Gastrocnemius medialis (tissue), 4 donors: ENCODE data around the gene NACAD. TPM values are rescaled to one million over a fixed set of nuclear protein-coding genes. Genes with fewer than 3 reads are reported as not detected.

Experiments used
- ATAC-seq, 2 donors: fragments of 150-250 bp; one replicate each; pipeline ENCODE4 v1.9.1; 2016
- DNase-seq, 2 donors: peaks; one replicate each; pipeline ENCODE4 v3.0.0-alpha.2; 2019
- H3K27ac ChIP-seq, 4 donors: fragments of 200-600 bp; sonication (generic); 1 replicate in 1 of 4; 2 replicates in 3 of 4; pipeline ENCODE4 v1.5.1; 2016 to 2018; ENCODE audit warnings: mild to moderate bottlenecking in 2 of 4, moderate library complexity in 1 of 4
- H3K27me3 ChIP-seq, 3 donors: fragments of 200-600 bp; sonication (generic) in 2 of 3; 1 replicate in 1 of 3; 2 replicates in 2 of 3; pipeline versions ENCODE4 v1.5.1 to v1.6.0; 2016 to 2019; ENCODE audit warnings: mild to moderate bottlenecking in 1 of 3, moderate library complexity in 1 of 3
- H3K36me3 ChIP-seq, 2 donors: fragments of 200-600 bp; sonication (generic) in 1 of 2; one replicate each; pipeline ENCODE4 v1.5.1; 2017 to 2018
- H3K4me1 ChIP-seq, 2 donors: fragments of 200-600 bp; sonication (generic) in 1 of 2; one replicate each; pipeline ENCODE4 v1.5.1; 2016 to 2017; ENCODE audit warnings: mild to moderate bottlenecking in 2 of 2
- H3K4me3 ChIP-seq, 4 donors: fragments of 200-600 bp; sonication (generic) in 3 of 4; 1 replicate in 1 of 4; 2 replicates in 3 of 4; pipeline ENCODE4 v1.5.1; 2016 to 2019; ENCODE audit warnings: mild to moderate bottlenecking in 2 of 4
- H3K9me3 ChIP-seq, 3 donors: fragments of 200-600 bp; sonication (generic) in 2 of 3; 1 replicate in 1 of 3; 2 replicates in 2 of 3; pipeline ENCODE4 v1.5.1; 2016 to 2019
- POLR2A ChIP-seq, 2 donors: fragments of 450-650 bp; IDR thresholded peaks; one replicate each; pipeline ENCODE4 v1.6.1; 2017; ENCODE audit warnings: antibody characterized with exemption in 2 of 2, mild to moderate bottlenecking in 2 of 2, moderate library complexity in 2 of 2
- in situ Hi-C, 4 donors: fragments of 200-750 bp; cut with MboI; loops; one replicate each; pipeline versions ENCODE4 v1.15.0 to v1.8.0; 2017; ENCODE audit warnings: low sequenced_read_pairs in 4 of 4
- intact Hi-C: fragments of 100-400 bp; cut with DNase I; formaldehyde crosslinking; loops from one replicate; pipeline ENCODE4 v1.15.1; 2023; ENCODE audit warnings: low total_unique reads
- total RNA-seq, 4 donors: library from RNA; depleted of rRNA; stranded (reverse); fragments of >200 nt; gene quantifications; one replicate each; pipeline versions ENCODE4 v1.1.0 to v1.2.3, GENCODE V29; 2016
- TF ChIP-seq, protein P1 (sequence below), 5 experiments: fragments of 450-650 bp in 3 of 5; fragments of 200-600 bp in 2 of 5; sonication (generic) in 2 of 5; IDR thresholded peaks in 4 of 5; conservative IDR thresholded peaks in 1 of 5; 1 replicate in 4 of 5; 2 replicates in 1 of 5; pipeline ENCODE4 v1.5.1; 2016 to 2019; ENCODE audit warnings: antibody characterized with exemption in 5 of 5, mild to moderate bottlenecking in 3 of 5, moderate library complexity in 3 of 5

The NACAD gene
- total RNA-seq, 4 donors from 2014 or later, result 0.46 to 1.5 (median 1.1) TPM

DNA sequence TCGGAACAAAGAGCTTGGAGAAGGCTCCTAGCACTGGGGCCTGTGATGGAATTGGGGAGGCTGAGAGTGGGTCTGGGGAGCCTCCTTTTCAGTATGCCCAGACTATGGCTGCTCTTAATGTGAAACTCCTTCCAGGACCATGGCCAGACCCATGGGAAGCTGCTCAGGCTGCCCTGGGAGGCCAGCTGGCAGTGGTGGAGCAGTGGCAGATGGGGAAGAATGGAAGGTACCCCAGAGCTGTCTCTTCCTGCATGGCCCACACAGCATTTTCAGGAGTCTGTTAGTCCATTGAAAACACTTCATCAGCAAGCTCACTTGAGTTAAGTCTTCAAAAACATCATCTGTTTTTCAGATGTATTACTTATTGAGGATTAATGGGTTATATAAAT is 18.5 kb downstream of the NACAD start:
- intact Hi-C loops, result no loop called here
- in situ Hi-C loops, result no loop called here
- H3K9me3 ChIP-seq, result no peaks in the 10 kb centered on the region
- TF ChIP-seq, protein P1, sequence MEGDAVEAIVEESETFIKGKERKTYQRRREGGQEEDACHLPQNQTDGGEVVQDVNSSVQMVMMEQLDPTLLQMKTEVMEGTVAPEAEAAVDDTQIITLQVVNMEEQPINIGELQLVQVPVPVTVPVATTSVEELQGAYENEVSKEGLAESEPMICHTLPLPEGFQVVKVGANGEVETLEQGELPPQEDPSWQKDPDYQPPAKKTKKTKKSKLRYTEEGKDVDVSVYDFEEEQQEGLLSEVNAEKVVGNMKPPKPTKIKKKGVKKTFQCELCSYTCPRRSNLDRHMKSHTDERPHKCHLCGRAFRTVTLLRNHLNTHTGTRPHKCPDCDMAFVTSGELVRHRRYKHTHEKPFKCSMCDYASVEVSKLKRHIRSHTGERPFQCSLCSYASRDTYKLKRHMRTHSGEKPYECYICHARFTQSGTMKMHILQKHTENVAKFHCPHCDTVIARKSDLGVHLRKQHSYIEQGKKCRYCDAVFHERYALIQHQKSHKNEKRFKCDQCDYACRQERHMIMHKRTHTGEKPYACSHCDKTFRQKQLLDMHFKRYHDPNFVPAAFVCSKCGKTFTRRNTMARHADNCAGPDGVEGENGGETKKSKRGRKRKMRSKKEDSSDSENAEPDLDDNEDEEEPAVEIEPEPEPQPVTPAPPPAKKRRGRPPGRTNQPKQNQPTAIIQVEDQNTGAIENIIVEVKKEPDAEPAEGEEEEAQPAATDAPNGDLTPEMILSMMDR (IDR thresholded peaks at IDR 0.05 in 4 of 5, conservative IDR thresholded peaks at IDR 0.05 in 1 of 5), result no peak
- no peak for TF ChIP-seq POLR2A (IDR thresholded peaks at IDR 0.05)
- no peaks in the 10 kb centered on the region for H3K27me3 ChIP-seq
- H3K36me3 ChIP-seq, result peaks cover 0 to 71% of the 10 kb centered on the region in 2 donors
- DNase-seq (no peak), ATAC-seq (no peak)
- no peaks in the 10 kb centered on the region for H3K4me1 ChIP-seq
- H3K4me3 ChIP-seq, result no peak overlapping the region
- H3K27ac ChIP-seq, result no peak overlapping the region

DNA sequence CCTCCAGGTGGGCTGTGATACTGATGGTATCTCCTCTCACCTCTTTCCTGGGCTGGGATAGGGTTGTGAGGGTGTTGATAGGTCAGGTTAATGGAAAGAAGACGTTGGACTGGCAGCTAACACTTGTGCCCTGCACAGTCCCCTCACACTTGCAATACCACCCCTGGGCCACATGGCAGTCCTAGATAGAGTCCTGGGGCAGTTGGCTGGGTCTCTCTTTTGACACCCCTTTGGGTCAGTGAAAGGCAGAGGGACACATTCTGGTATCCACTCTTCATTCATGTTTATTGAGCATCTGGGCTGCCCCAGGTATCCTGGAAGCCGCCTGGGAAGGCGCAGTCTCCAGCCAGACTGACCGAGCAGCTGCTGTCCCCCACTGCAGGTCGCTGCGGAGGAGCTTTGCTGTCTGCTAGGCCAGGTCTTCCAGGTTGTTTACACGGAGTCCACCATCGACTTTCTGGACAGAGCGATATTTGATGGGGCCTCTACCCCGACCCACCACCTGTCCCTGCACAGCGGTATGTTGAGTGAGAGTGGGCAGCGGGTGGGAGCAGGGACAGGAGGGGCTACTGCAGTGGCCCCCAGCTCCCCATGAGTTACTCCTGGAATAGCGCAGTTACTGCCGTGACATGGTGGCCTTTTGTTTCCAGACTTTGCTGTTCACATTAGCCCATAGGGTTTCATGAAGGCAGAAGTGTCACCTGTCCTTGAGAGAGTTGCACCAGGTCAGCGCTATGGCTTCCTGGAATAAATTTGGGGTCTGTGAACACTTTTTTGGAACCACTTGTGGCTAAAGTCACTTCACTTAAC is 19.1 kb downstream of the NACAD start:
- no peak overlapping the region for H3K27ac ChIP-seq
- intact Hi-C loops (no loop called here), in situ Hi-C loops (no loop called here)
- TF ChIP-seq, protein P1 (IDR thresholded peaks at IDR 0.05 in 4 of 5, conservative IDR thresholded peaks at IDR 0.05 in 1 of 5), result no peak
- TF ChIP-seq POLR2A (IDR thresholded peaks at IDR 0.05), result no peak
- peaks cover 0 to 69% of the 10 kb centered on the region in 2 donors for H3K36me3 ChIP-seq
- no peaks in the 10 kb centered on the region for H3K9me3 ChIP-seq
- no peak overlapping the region for H3K4me3 ChIP-seq
- no peaks in the 10 kb centered on the region for H3K27me3 ChIP-seq
- DNase-seq (no peak), ATAC-seq (no peak)
- no peaks in the 10 kb centered on the region for H3K4me1 ChIP-seq

DNA sequence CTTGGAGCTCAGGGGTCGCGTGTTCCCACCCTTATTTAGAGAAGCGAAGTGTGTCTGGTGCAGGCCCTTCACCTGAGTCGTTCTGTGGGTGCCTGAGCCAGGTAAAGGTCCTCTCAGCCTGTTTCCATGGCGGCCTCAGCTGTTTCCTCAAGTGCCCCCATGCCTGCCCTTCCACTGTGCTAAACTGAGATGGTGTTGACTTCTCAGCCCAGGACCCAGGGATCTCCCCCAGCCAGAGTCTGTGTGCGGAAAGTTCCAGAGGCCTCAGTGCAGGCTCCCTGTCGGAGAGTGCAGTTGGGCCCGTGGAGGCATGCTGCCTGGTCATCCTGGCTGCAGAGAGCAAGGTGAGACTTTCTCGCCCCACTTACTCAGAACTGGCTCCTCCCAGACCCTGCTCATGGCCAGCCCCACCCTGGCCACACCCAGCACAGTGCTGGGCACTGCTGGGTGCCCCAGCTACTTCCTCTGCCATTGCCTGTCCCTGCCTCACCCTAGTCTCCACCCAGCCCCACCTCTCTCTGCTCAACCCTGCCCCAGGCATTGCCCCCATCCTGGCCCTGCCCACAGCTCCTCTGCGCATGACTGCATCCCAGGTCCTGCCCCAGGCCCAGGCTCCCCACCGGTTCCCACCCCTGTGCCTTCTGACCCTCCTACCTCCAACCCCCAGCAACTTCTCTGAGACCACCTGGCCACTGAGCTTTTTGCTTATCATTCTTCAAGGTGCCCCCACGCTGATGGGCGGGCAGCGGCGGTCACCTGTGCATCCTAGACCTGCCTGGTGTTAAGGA is 20.3 kb downstream of the NACAD start:
- Histone ChIP-seq H3K27ac (no peak overlapping the region), H3K9me3 (no peaks in the 10 kb centered on the region), H3K36me3 (peaks cover 0 to 67% of the 10 kb centered on the region in 2 donors), H3K4me3 (no peak overlapping the region), H3K4me1 (no peaks in the 10 kb centered on the region), H3K27me3 (no peaks in the 10 kb centered on the region)
- ATAC-seq, result no peak
- no peak for DNase-seq
- in situ Hi-C loops (no loop called here), intact Hi-C loops (no loop called here)
- no peak for TF ChIP-seq POLR2A (IDR thresholded peaks at IDR 0.05)
- TF ChIP-seq, protein P1 (IDR thresholded peaks at IDR 0.05 in 4 of 5, conservative IDR thresholded peaks at IDR 0.05 in 1 of 5), result no peak

DNA sequence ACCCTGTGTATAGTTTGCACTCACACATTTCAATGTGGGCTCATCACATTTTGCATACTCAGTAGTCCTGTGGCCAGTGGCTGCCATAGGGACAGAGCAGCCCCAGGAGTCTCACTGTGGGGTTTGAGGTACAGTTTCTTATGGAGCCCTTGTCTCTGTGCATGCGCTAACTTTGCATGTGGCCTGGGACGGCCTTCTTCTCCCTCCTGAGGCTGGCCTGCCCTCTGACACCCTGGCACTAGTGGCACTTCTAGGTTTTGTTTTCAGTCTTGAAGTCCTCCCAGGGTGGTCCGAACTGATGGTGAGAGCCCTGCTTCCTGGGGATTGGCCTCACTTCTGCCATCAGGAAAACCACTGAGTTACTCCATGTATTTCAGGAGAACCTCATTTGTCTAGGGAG is 21.2 kb downstream of the NACAD start:
- intact Hi-C loops, result no loop called here

More for the DNA sequence above, 21.2 kb downstream of the NACAD start:
- no peaks in the 10 kb centered on the region for H3K9me3 ChIP-seq
- H3K27ac ChIP-seq, result no peak overlapping the region
- no peaks in the 10 kb centered on the region for H3K27me3 ChIP-seq
- peaks cover 0 to 59% of the 10 kb centered on the region in 2 donors for H3K36me3 ChIP-seq
- ATAC-seq (no peak), DNase-seq (no peak)
- no peaks in the 10 kb centered on the region for H3K4me1 ChIP-seq
- no peak overlapping the region for H3K4me3 ChIP-seq
- TF ChIP-seq, protein P1 (IDR thresholded peaks at IDR 0.05 in 4 of 5, conservative IDR thresholded peaks at IDR 0.05 in 1 of 5), result no peak
- no peak for TF ChIP-seq POLR2A (IDR thresholded peaks at IDR 0.05)
- in situ Hi-C loops, result no loop called here
